ENCODE results near the gene ADGRL1.
"Not testable (repeated sequence)": the region's sequence is repeated elsewhere in the genome, so short reads cannot be mapped to it uniquely, and the experiment has no call there.

The ADGRL1 gene

DNA sequence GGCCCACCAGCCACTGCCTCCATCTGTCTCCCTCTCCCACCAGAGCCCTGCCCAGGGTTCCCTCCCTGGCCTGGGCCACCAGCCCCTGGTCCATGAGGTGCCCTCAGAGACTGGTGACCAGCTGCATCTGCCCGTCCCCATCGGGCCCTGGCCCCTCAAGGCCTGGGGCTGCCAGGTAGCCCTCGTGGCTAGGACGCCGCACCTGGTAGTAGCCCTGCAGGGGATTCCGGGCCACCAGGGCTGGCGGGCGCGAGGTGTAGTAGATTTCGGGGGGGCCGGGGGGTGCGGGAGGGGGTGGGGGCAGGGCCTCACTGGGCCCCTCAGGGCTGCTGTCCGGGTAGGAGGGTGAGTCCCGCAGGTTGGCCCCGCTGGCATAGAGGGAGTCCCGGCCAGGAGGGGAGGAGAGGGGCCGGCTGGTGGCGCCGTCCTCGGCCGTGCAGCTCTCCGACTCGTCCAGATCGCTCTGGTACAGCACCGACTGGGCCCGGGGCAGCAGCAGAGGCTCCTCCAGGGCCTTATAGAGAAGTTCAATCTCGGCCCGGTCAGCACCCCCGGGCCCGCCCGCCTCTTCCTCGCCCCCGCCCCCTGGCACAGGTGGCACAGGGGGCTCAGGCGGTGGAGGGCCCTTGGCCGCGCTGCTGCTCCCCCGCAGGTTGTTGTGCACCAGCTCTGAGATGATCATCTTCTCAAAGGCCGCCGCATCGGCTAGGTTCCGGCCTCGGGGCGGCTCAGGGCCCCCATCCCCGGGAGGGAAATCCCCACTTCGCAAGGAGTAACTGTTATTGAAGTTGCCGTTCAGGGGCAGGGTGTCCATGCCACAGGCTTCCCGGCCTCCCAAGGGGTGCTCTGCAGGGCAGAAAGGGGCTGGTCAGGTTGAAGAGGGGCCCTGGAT is 55.0 kb downstream of the ADGRL1 start:
- Histone ChIP-seq H3K9ac (ENCODE audit: low read length) (no peak overlapping the region), H3K4me1 (ENCODE audit: control insufficient read depth, insufficient read depth, low read length) (peaks cover 23% of the 10 kb centered on the region), H3K27me3 (ENCODE audit: control insufficient read depth, insufficient read depth, low read length) (no peaks in the 10 kb centered on the region), H3K9me3 (ENCODE audit: control insufficient read depth, low read length) (no peaks in the 10 kb centered on the region), H3K36me3 (ENCODE audit: control insufficient read depth, insufficient read depth, low read length) (no peaks in the 10 kb centered on the region), H3K4me3 (ENCODE audit: low read length) (no peak overlapping the region)

- Histone ChIP-seq H3K4me3 (ENCODE audit: low read length) (no peak overlapping the region), H3K4me1 (ENCODE audit: control insufficient read depth, insufficient read depth, low read length) (peaks cover 23% of the 10 kb centered on the region), H3K9me3 (ENCODE audit: control insufficient read depth, low read length) (no peaks in the 10 kb centered on the region), H3K36me3 (ENCODE audit: control insufficient read depth, insufficient read depth, low read length) (no peaks in the 10 kb centered on the region), H3K9ac (ENCODE audit: low read length) (no peak overlapping the region), H3K27me3 (ENCODE audit: control insufficient read depth, insufficient read depth, low read length) (no peaks in the 10 kb centered on the region)
Observed at GRCh38 chr19:14150041-14150769, 55.8 kb downstream of the ADGRL1 start.

GRCh38 chr19:14149509-14149994 is 56.4 kb downstream of the ADGRL1 start:
- Histone ChIP-seq H3K4me1 (ENCODE audit: control insufficient read depth, insufficient read depth, low read length) (peaks cover 23% of the 10 kb centered on the region), H3K27me3 (ENCODE audit: control insufficient read depth, insufficient read depth, low read length) (no peaks in the 10 kb centered on the region), H3K9me3 (ENCODE audit: control insufficient read depth, low read length) (no peaks in the 10 kb centered on the region), H3K36me3 (ENCODE audit: control insufficient read depth, insufficient read depth, low read length) (no peaks in the 10 kb centered on the region), H3K9ac (ENCODE audit: low read length) (peak overlapping the region; percentile 53), H3K4me3 (ENCODE audit: low read length) (no peak overlapping the region)

GRCh38 chr19:14148751-14149410 is 57.1 kb downstream of the ADGRL1 start:
- Histone ChIP-seq H3K9ac (ENCODE audit: low read length) (peak overlapping the region; percentile 53), H3K4me3 (ENCODE audit: low read length) (no peak overlapping the region), H3K27me3 (ENCODE audit: control insufficient read depth, insufficient read depth, low read length) (no peaks in the 10 kb centered on the region), H3K9me3 (ENCODE audit: control insufficient read depth, low read length) (no peaks in the 10 kb centered on the region), H3K4me1 (ENCODE audit: control insufficient read depth, insufficient read depth, low read length) (peaks cover 23% of the 10 kb centered on the region), H3K36me3 (ENCODE audit: control insufficient read depth, insufficient read depth, low read length) (no peaks in the 10 kb centered on the region)

DNA sequence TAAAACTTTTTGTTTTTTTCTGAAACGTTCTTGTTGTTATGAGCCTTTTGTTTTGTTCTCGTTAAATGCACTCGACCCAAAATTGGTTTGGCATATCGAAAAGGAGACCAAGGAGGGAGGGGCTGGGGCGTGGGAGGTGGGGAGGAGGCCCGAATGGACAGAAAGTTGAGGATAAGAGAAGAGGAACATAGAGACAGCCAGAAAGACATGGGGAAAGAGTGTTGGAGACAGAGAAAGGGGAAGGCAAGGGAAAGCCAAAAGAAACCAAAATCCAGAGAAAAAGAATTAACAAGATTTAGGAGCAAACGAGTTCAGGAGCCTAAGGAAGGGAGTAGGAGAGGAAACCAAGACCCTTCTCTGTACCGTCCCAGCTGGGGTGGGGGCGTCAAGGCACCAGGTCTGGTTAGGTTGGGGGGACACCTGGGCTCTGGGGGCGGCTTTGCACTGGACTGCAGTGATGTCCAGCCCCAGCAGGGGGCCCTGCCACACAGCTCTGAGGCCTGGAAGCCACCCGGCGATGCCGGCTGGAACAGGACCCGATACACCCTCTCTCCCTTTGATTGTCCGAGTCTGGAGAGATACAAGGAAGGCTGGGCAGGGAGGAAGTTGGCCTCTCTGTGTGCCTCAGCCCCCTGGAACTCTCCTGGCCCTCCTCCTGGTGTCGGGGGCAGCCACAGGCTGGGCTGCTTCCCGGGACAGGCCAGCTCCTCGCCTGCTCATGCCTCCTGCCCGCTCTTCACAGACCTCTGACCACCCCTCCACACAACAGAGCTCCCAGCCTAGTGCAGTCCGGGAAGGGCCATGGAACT is 58.0 kb downstream of the ADGRL1 start:
- Histone ChIP-seq H3K27me3 (ENCODE audit: control insufficient read depth, insufficient read depth, low read length) (no peaks in the 10 kb centered on the region), H3K36me3 (ENCODE audit: control insufficient read depth, insufficient read depth, low read length) (no peaks in the 10 kb centered on the region), H3K9me3 (ENCODE audit: control insufficient read depth, low read length) (no peaks in the 10 kb centered on the region), H3K4me1 (ENCODE audit: control insufficient read depth, insufficient read depth, low read length) (peaks cover 23% of the 10 kb centered on the region), H3K9ac (ENCODE audit: low read length) (peak overlapping the region; percentile 47), H3K4me3 (ENCODE audit: low read length) (no peak overlapping the region)

DNA sequence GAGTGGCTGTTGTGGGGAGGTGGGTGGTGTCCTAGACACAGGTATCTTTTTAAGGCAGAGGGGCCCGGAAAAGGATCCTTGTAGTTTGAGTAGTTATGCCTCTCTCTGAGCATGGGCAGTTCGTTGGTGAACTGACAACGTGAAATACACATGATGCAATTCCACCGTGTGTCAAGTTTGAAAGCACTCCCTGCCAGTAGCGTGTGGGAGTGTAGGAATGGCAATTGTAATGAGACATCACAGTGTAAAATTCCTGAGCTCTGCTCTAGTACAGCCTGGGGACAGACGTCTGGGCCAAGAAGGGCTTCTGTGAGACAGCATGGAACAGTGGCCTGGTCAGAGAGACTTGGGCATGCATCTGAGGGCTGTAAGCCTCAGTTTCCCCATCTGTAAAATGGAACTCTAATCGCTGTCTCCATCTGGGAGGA is 59.2 kb downstream of the ADGRL1 start:
- no peaks in the 10 kb centered on the region for H3K36me3 ChIP-seq (ENCODE audit: control insufficient read depth, insufficient read depth, low read length)
- H3K4me3 ChIP-seq (ENCODE audit: low read length) = no peak overlapping the region
- peaks cover 23% of the 10 kb centered on the region for H3K4me1 ChIP-seq (ENCODE audit: control insufficient read depth, insufficient read depth, low read length)
- H3K9me3 ChIP-seq (ENCODE audit: control insufficient read depth, low read length) = no peaks in the 10 kb centered on the region
- no peak overlapping the region for H3K9ac ChIP-seq (ENCODE audit: low read length)
- H3K27me3 ChIP-seq (ENCODE audit: control insufficient read depth, insufficient read depth, low read length) = no peaks in the 10 kb centered on the region

DNA sequence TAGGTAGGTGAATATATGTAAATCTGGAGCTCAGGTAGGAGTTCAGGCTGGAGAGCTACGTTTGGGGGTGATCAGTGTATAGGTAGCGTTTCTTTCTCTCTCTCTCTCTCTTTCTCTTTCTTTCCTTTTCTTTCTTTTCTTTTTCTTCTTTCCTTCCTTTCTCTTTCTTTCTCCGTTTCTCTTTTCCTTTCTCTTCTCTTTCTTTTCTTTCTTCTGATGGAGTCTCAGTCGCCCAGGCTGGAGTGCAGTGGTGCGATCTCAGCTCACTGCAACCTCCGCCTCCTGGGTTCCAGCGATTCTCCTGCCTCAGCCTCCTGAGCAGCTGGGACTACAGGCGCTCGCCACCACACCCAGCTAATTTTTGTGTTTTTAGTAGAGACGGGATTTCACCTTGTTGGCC is 59.8 kb downstream of the ADGRL1 start:
- not testable (repeated sequence) for H3K4me3 ChIP-seq (ENCODE audit: low read length); H3K9me3 ChIP-seq (ENCODE audit: control insufficient read depth, low read length); H3K27me3 ChIP-seq (ENCODE audit: control insufficient read depth, insufficient read depth, low read length); H3K36me3 ChIP-seq (ENCODE audit: control insufficient read depth, insufficient read depth, low read length); H3K9ac ChIP-seq (ENCODE audit: low read length)
- peaks cover 23% of the 10 kb centered on the region for H3K4me1 ChIP-seq (ENCODE audit: control insufficient read depth, insufficient read depth, low read length)

DNA sequence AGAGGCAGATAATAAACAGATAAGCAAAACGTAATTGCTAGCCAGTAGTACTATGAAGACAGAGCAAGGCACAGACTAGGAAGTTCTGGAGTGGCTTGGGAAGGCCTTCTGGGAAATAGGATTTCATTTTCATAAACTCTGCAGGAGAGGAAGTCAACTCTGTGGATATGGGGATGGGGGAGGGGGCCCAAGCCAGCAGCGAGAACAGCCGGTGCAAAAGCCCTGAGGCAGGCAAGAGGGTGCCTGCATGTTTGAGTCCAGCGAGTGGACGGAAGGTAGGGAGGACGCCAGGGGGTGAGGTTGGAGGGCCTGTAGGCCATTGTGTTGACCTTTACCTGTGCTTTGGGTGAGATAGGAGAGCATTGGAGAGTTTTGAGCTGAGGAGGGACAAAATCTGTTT is 60.6 kb downstream of the ADGRL1 start:
- Histone ChIP-seq H3K9ac (ENCODE audit: low read length) (no peak overlapping the region), H3K4me3 (ENCODE audit: low read length) (no peak overlapping the region), H3K27me3 (ENCODE audit: control insufficient read depth, insufficient read depth, low read length) (no peaks in the 10 kb centered on the region), H3K4me1 (ENCODE audit: control insufficient read depth, insufficient read depth, low read length) (peaks cover 21% of the 10 kb centered on the region), H3K9me3 (ENCODE audit: control insufficient read depth, low read length) (no peaks in the 10 kb centered on the region), H3K36me3 (ENCODE audit: control insufficient read depth, insufficient read depth, low read length) (no peaks in the 10 kb centered on the region)

- no peaks in the 10 kb centered on the region for H3K9me3 ChIP-seq (ENCODE audit: control insufficient read depth, low read length)
- no peak overlapping the region for H3K4me3 ChIP-seq (ENCODE audit: low read length)
- H3K4me1 ChIP-seq (ENCODE audit: control insufficient read depth, insufficient read depth, low read length) = no peaks in the 10 kb centered on the region
Observed at GRCh38 chr19:14142262-14143190, 63.4 kb downstream of the ADGRL1 start.

GRCh38 chr19:14141041-14141440 is 64.9 kb downstream of the ADGRL1 start:
- H3K27me3 ChIP-seq (ENCODE audit: control insufficient read depth, insufficient read depth, low read length) = no peaks in the 10 kb centered on the region
- no peaks in the 10 kb centered on the region for H3K9me3 ChIP-seq (ENCODE audit: control insufficient read depth, low read length)

More at GRCh38 chr19:14142262-14143190, 63.4 kb downstream of the ADGRL1 start:
- H3K9ac ChIP-seq (ENCODE audit: low read length) = no peak overlapping the region
- no peaks in the 10 kb centered on the region for H3K36me3 ChIP-seq (ENCODE audit: control insufficient read depth, insufficient read depth, low read length)
- H3K27me3 ChIP-seq (ENCODE audit: control insufficient read depth, insufficient read depth, low read length) = no peaks in the 10 kb centered on the region

More at GRCh38 chr19:14141041-14141440, 64.9 kb downstream of the ADGRL1 start:
- Histone ChIP-seq H3K9ac (ENCODE audit: low read length) (no peak overlapping the region), H3K4me3 (ENCODE audit: low read length) (no peak overlapping the region), H3K4me1 (ENCODE audit: control insufficient read depth, insufficient read depth, low read length) (peaks cover under 1% of the 10 kb centered on the region), H3K36me3 (ENCODE audit: control insufficient read depth, insufficient read depth, low read length) (no peaks in the 10 kb centered on the region)
